K562 (cell line): ENCODE results near the gene PUM2.
A peak's percentile ranks its signal among the peaks of the same experiment; 100 is the strongest.

ENCODE experiments used
- ARNT ChIP-seq, 2 experiments: fragments of 450-650 bp; IDR thresholded peaks; 2 replicates each; pipeline ENCODE4 v1.6.1; 2016; ENCODE audit warnings: mild to moderate bottlenecking in 1 of 2
- CTCF ChIP-seq, 3 experiments: IDR thresholded peaks in 2 of 3; conservative IDR thresholded peaks in 1 of 3; 2 replicates each; pipeline ENCODE4 v1.5.1; 2011 to 2012; ENCODE audit warnings: low read length in 3 of 3, mild to moderate bottlenecking in 3 of 3, control low read depth in 2 of 3, improper control_type of control experiment in 1 of 3, inconsistent platforms in 1 of 3, low read depth in 1 of 3, mixed read lengths in 1 of 3, moderate library complexity in 1 of 3; ENCODE audit not compliant: insufficient read depth in 2 of 3
- EP300 ChIP-seq: IDR thresholded peaks from 2 replicates; pipeline ENCODE4 v1.6.1; 2012; ENCODE audit warnings: low read length, improper control_type of control experiment
- ETS2 ChIP-seq: IDR thresholded peaks from 2 replicates; pipeline ENCODE4 v1.6.1; 2016; ENCODE audit warnings: borderline replicate concordance, missing genetic modification characterization, mild to moderate bottlenecking, moderate library complexity, missing compliant biosample characterization; ENCODE audit not compliant: poor library complexity, severe bottlenecking
- EZH2 ChIP-seq: IDR thresholded peaks from 2 replicates; pipeline ENCODE4 v1.6.1; 2012; ENCODE audit warnings: low read depth, mild to moderate bottlenecking, inconsistent platforms, low read length, borderline replicate concordance
- JUND ChIP-seq, 2 experiments: IDR thresholded peaks; 2 replicates in 1 of 2; 3 replicates in 1 of 2; pipeline ENCODE4 v1.6.1; 2011; ENCODE audit warnings: borderline replicate concordance in 2 of 2, low read depth in 2 of 2, low read length in 2 of 2, improper control_type of control experiment in 1 of 2, missing biosample characterization in 1 of 2, missing genetic modification characterization in 1 of 2, missing genetic modification reagents in 1 of 2
- KDM4B ChIP-seq, 2 experiments: fragments of 450-650 bp in 1 of 2; sonication (generic) in 1 of 2; IDR thresholded peaks; 2 replicates each; pipeline ENCODE4 v1.6.1; 2016 to 2017; ENCODE audit warnings: borderline replicate concordance in 2 of 2, antibody characterized with exemption in 1 of 2, low read depth in 1 of 2, mild to moderate bottlenecking in 1 of 2
- MCM3 ChIP-seq: fragments of 450-650 bp; IDR thresholded peaks from 2 replicates; pipeline ENCODE4 v1.6.1; 2016
- NFIC ChIP-seq: fragments of 450-650 bp; IDR thresholded peaks from 2 replicates; pipeline ENCODE4 v1.6.1; 2017; ENCODE audit warnings: mild to moderate bottlenecking, inconsistent platforms
- RBBP5 ChIP-seq: fragments of 200-600 bp; sonication (generic); IDR thresholded peaks from 2 replicates; pipeline ENCODE4 v1.6.1; 2012; ENCODE audit warnings: borderline replicate concordance, mild to moderate bottlenecking, low read length, control low read depth, inconsistent platforms; ENCODE audit not compliant: insufficient read depth, poor library complexity, severe bottlenecking
- RCOR1 ChIP-seq, 2 experiments: IDR thresholded peaks; 2 replicates each; pipeline ENCODE4 v1.6.1; 2012; ENCODE audit warnings: low read depth in 2 of 2, low read length in 2 of 2, borderline replicate concordance in 1 of 2, improper control_type of control experiment in 1 of 2
- TAF1 ChIP-seq: IDR thresholded peaks from 2 replicates; pipeline ENCODE4 v1.6.1; 2011; ENCODE audit warnings: mild to moderate bottlenecking, low read length, moderate library complexity; ENCODE audit not compliant: insufficient read depth, control insufficient read depth, severe bottlenecking; ENCODE audit errors: extremely low read depth
- ZNF318 ChIP-seq, 2 experiments: fragments of 450-650 bp; IDR thresholded peaks; 2 replicates each; pipeline ENCODE4 v1.6.1; 2016; ENCODE audit warnings: mild to moderate bottlenecking in 2 of 2, borderline replicate concordance in 1 of 2, low read depth in 1 of 2, moderate library complexity in 1 of 2

- TF ChIP-seq ZNF318 (IDR thresholded peaks at IDR 0.05; ENCODE audit: borderline replicate concordance in 1 of 2, low read depth in 1 of 2), result no peak
- TF ChIP-seq ETS2 (tag), result no peak
- TF ChIP-seq RBBP5, result peak; percentile 43
- no peak for TF ChIP-seq ARNT (IDR thresholded peaks at IDR 0.05)
- no peak for TF ChIP-seq TAF1
- TF ChIP-seq EP300, result no peak
- no peak for TF ChIP-seq NFIC
- TF ChIP-seq JUND (IDR thresholded peaks at IDR 0.05; ENCODE audit: borderline replicate concordance, low read depth, low read length), result no peak
- no peak for TF ChIP-seq JUND (tag; IDR thresholded peaks at IDR 0.05; ENCODE audit: borderline replicate concordance, low read depth, low read length)
- TF ChIP-seq KDM4B (IDR thresholded peaks at IDR 0.05; ENCODE audit: borderline replicate concordance in 2 of 2, low read depth in 1 of 2), result no peak
- no peak for TF ChIP-seq CTCF (IDR thresholded peaks at IDR 0.05 in 2 of 3, conservative IDR thresholded peaks at IDR 0.05 in 1 of 3; ENCODE audit: insufficient read depth in 2 of 3, low read depth in 1 of 3, low read length in 3 of 3)
- TF ChIP-seq MCM3, result no peak
- TF ChIP-seq EZH2, result no peak
- no peak for TF ChIP-seq RCOR1 (IDR thresholded peaks at IDR 0.05; ENCODE audit: borderline replicate concordance in 1 of 2, low read depth in 2 of 2, low read length in 2 of 2)
These were observed 127.1 kb downstream of the PUM2 start for GRCh38 chr2:20223407-20224163.
